GM12872 (cell line): ENCODE measurements around the gene TOR1B.
A peak's percentile ranks its signal among the peaks of the same experiment; 100 is the strongest.

ENCODE experiments used
- TF ChIP-seq, protein P1 (sequence below): IDR thresholded peaks from 3 replicates; pipeline ENCODE4 v1.5.1; 2011; ENCODE audit warnings: low read depth, mild to moderate bottlenecking, low read length, moderate library complexity; ENCODE audit not compliant: insufficient read depth

TOR1B gene

DNA sequence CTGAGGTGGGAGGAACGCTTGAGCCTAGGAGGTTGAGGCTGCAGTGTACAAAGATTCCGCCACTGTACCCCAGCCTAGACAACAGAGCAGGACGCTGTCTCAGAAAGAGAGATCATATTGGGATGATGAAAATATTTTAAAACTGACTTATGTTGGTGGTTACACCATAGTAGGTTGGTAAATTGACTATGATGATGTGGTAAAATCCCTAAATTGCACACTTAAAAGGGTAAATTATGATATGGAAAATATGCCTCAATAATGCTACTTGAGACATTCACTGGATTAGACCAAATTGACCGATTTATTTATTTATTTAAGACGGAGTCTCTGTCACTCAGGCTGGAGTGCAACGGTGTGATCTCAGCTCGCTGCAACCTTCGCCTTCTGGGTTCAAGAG lies 21.9 kb upstream of the TOR1B start:
- TF ChIP-seq, protein P1, sequence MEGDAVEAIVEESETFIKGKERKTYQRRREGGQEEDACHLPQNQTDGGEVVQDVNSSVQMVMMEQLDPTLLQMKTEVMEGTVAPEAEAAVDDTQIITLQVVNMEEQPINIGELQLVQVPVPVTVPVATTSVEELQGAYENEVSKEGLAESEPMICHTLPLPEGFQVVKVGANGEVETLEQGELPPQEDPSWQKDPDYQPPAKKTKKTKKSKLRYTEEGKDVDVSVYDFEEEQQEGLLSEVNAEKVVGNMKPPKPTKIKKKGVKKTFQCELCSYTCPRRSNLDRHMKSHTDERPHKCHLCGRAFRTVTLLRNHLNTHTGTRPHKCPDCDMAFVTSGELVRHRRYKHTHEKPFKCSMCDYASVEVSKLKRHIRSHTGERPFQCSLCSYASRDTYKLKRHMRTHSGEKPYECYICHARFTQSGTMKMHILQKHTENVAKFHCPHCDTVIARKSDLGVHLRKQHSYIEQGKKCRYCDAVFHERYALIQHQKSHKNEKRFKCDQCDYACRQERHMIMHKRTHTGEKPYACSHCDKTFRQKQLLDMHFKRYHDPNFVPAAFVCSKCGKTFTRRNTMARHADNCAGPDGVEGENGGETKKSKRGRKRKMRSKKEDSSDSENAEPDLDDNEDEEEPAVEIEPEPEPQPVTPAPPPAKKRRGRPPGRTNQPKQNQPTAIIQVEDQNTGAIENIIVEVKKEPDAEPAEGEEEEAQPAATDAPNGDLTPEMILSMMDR: no peak

- TF ChIP-seq, protein P1: no peak
These were observed 21.0 kb upstream of the TOR1B start for GRCh38 chr9:129781981-129782380.

DNA sequence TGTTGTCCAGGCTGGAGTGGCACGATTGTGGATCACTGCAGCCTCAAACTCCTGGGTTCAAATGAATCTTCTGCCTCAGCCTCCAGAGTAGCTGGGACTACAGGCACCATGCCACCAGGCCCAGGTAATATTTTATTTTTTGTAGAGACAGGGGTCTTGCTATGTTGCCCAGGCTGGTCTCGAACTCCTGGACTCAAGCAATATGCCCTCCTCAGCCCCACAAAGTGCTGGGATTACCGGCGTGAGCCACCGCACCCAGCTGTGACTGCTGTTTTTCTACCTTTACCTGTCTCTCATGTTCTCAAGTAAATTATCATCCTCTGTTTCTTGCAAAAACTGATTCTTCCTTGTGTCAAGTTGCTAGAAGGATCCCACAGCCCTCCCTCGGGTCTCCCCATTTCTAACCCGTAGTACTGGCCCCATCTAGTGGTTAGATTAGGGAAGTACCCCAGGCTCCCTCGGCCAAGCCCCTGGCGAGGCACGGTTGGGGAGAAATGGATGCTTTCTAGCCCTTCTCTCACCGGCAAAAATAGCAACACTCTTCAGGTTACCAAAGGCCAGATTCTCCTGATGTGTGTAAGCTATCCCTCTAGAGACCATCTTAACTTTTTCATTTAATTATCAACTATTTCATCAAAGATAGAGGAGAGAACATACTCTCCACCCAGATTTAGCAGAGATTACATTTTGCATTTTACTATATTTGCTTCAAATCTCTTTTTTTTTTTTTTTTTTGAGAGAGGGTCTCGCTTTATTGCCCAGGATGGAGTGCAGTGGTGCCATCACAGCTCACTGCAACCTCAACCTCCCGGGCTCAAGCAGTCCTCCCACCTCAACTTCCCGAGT lies 19.2 kb upstream of the TOR1B start:
- TF ChIP-seq, protein P1: peak; percentile 91

DNA sequence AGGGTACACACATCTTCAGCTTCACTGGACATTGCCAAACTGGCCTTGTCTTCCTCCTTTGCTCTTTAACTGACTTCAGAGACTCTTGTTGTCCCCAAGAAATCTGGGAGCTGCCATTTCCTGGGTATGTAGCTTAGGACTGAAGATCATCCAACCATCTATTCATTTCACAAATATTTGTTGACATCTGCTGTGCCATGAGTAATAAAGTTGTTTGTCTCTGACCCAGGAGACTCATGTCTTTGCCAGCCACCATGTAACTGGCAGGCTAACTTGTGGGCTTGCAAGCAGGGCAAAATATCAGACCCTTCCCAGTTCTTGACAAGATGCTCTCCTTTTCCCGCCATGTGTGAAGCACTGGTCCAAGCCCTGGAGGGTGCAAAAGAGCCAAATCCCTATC lies 17.1 kb upstream of the TOR1B start:
- TF ChIP-seq, protein P1: no peak

DNA sequence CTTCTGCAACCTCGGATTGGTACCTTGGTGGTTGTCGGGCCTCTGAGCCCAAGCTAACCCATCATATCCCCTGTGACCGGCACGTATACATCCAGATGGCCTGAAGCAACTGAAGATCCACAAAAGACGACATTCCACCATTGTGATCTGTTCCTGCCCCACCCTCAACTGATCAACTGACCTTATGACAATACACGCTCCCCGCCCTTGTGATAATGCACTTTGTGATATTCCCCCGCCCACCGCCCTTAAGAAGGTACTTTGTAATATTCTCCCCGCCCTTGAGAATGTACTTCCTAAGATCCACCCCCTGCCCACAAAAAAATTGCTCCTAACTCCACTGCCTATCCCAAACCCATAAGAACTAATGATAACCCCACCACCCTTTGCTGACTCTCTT lies 16.5 kb upstream of the TOR1B start:
- TF ChIP-seq, protein P1: no peak

DNA sequence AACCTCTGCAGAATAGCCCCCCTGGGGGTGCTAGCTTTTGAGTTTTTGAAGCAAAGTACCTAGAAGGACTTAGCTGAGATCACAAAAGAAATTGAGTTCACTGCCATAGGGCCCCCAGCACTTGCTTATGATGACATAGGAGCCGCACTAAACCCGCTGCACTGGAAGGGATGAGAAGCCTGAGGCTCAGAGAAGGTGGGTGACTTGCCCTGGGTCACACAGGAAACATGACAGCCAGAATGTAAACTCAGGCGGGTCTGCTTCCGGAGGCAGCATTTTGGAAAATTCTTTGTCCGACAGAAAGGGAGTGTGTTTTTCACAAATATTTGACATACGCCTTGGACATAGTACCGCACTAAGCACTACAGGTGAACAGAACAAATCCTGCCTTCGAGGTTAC lies 8.4 kb upstream of the TOR1B start:
- TF ChIP-seq, protein P1: no peak

- TF ChIP-seq, protein P1: no peak
These were observed 4.0 kb upstream of the TOR1B start for GRCh38 chr9:129798973-129799372.
